Adipose tissue (tissue), 3 donors: ENCODE data around the gene DCLRE1A. TPM values are rescaled to one million over a fixed set of nuclear protein-coding genes. Genes with fewer than 3 reads are reported as not detected.
"Not testable (repeated sequence)": the region's sequence is repeated elsewhere in the genome, so short reads cannot be mapped to it uniquely, and the experiment has no call there.

Experiments used
- H3K27ac ChIP-seq: one replicate; pipeline ENCODE4 v1.5.1; 2013; ENCODE audit warnings: low read depth, low read length
- WGBS, 3 donors: extraction: QIAGEN DNeasy Blood & Tissue Kit; methylation state at CpG; one replicate each; pipeline ENCODE4 v1.1.7; 2013; 5-methylcytosine and 5-hydroxymethylcytosine counted together
- polyA plus RNA-seq, 3 donors: library from polyadenylated mRNA; stranded (reverse); fragments of 200-250 nt; gene quantifications; one replicate each; pipeline ENCODE4 v1.2.3, GENCODE V29; 2013
- donor health status: healthy with polysubstance abuse.
- donor health status: Bipolar disorder and iron deficiency.
- donor health status: healthy.

DCLRE1A gene
- polyA plus RNA-seq, 3 donors = 1.6 to 2.5 (median 2.2) TPM

DNA sequence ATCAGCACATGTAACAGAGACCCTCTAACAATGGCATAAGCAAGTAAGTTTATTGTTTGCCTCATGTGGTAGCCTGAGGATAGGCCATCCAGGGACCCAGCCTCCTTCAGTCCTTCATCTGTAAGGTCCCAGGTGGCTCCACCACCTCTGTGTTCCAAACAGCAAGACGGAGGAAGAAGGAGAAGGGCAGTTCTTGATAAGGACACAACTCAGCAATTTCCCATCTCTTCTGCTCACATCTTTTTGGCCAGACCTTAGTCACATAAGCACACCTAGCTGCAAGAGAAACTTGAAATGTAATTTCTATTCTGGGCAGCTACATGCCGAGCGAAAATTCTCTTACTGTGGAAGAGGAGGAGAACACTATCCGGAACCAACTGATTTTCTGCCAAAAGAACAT, 33.9 kb downstream of the DCLRE1A start:
- no peak overlapping the region for H3K27ac ChIP-seq
- 81 to 91% (median 87%) methylated on average over 4 of the region's 4 CpGs for WGBS, 3 donors

- not testable (repeated sequence) for H3K27ac ChIP-seq
- WGBS, 3 donors = 78 to 100% (median 91%) methylated on average over 1 of the region's 1 CpG
Observed at GRCh38 chr10:113814700-113815099, 39.2 kb downstream of the DCLRE1A start.

GRCh38 chr10:113808168-113808567, 45.7 kb downstream of the DCLRE1A start:
- 76 to 95% (median 90%) methylated on average over 3 of the region's 3 CpGs for WGBS, 3 donors
- no peak overlapping the region for H3K27ac ChIP-seq

DNA sequence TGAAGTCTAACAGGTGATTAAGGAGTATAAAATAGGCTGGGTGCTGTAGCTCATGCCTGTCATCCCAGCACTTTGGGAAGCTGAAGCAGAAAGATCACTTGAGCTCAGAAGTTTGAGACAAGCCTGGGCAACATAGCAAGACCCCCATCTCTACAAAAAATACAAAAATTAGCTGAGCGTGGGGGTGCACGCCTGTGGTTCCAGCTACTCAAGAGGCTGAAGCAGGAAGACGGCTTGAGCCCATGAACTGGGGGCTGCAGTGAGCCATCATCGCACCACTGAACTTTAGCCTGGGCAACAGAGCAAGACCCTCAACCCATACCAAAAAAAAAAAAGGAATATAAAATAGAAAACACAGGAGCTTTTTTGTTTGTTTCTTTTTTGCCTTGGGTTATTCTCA, 47.4 kb downstream of the DCLRE1A start:
- H3K27ac ChIP-seq = no peak overlapping the region
- 93 to 98% (median 97%) methylated on average over 4 of the region's 4 CpGs for WGBS, 3 donors

GRCh38 chr10:113802997-113803396, 50.9 kb downstream of the DCLRE1A start:
- WGBS, 3 donors = 39 to 57% (median 39%) methylated on average over 4 of the region's 4 CpGs

GRCh38 chr10:113801569-113801968, 52.3 kb downstream of the DCLRE1A start:
- H3K27ac ChIP-seq = no peak overlapping the region
- 76 to 89% (median 87%) methylated on average over 6 of the region's 6 CpGs for WGBS, 3 donors

More at GRCh38 chr10:113802997-113803396, 50.9 kb downstream of the DCLRE1A start:
- no peak overlapping the region for H3K27ac ChIP-seq

DNA sequence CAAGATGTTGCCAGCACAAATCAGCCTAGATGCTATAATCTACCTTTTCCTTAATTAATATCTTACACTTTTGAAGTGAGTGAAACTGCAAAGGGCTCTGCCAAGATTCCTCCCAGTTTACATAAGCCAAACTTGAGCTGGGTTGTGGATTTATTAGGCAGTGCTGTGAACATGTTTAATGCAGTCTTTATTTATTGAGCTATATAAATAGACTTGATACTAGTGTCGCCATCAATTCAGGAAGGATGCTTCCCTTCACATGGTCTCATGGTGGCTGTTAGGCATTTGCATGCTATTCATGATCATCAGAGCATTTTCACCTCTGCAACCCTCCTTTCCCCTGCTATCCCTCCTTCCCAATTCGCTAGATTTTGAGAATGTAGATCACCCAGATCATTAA, 62.2 kb downstream of the DCLRE1A start:
- 70 to 75% (median 71%) methylated on average over 2 of the region's 2 CpGs for WGBS, 3 donors
- H3K27ac ChIP-seq = no peak overlapping the region

DNA sequence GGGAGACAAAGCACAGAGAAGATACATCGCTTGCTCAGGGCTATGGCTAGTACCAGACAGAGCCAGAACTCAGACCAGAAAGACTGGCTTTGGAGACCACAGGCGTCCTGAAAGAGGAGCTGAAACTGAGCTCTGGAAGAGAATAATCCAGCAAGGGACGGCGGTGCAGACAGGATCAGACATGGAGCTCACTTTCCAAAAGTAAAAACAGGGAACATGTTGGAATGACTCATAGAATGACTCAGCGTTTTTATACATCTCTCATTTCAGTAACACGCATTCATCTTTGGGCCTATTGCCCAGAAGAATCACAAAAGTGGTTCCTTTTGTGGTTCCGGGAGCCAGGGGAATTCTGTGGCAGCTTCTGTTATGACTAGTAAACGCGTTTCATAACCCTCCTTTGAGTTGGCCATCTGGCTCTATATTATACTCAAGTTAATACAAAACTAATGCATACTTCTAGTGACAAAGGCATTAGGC, 65.2 kb downstream of the DCLRE1A start:
- H3K27ac ChIP-seq = no peak overlapping the region
- WGBS, 3 donors = 34 to 64% (median 42%) methylated on average over 9 of the region's 9 CpGs

Other genes starting within 250 kb of the DCLRE1A start
- under 1 TPM; 0.04 to 0.22 (median 0.07) TPM for gene NRAP, start 190.0 kb downstream of the DCLRE1A start, polyA plus RNA-seq
- 10 to 100 TPM; 15.8 to 25.8 (median 16.3) TPM for gene CASP7, start 174.2 kb downstream of the DCLRE1A start, polyA plus RNA-seq
- 1 to 10 TPM in 1 of 3 donors, under 1 TPM in 1, not detected in 1; 0.01 to 4.2 TPM for gene PLEKHS1, start 102.4 kb downstream of the DCLRE1A start, polyA plus RNA-seq
- gene NHLRC2, start 579 bp upstream of the DCLRE1A start, polyA plus RNA-seq = 1 to 10 TPM; 2.7 to 4.9 (median 4.3) TPM
- 1 to 10 TPM in 2 of 3 donors, under 1 TPM in 1; 0.69 to 8.9 (median 1.8) TPM for gene ADRB1, start 189.8 kb upstream of the DCLRE1A start, polyA plus RNA-seq